ENCODE data around the gene ADIPOR2. TPM values are rescaled to one million over a fixed set of nuclear protein-coding genes. Genes with fewer than 3 reads are reported as not detected.

Gene ADIPOR2
- total and polyA plus RNA-seq, 10 of the 15 experiments (the other 5 are each of a cell fraction or from before 2014, with no cell fraction given) = 8.6 to 65.0 (median 38.0) TPM

GRCh38 chr12:1690578-1691122 lies at the start of gene ADIPOR2 (continued):
- no peak for TF ChIP-seq ATF2 (IDR thresholded peaks at IDR 0.05; ENCODE audit: low read length)
- TF ChIP-seq SIX5 (IDR thresholded peaks at IDR 0.05; ENCODE audit: low read depth, low read length, severe bottlenecking) = peak; percentile 74
- TF ChIP-seq HCFC1 (IDR thresholded peaks at IDR 0.05; ENCODE audit: low read length) = peak; percentile 87
- no peak for TF ChIP-seq CHD1 (IDR thresholded peaks at IDR 0.05; ENCODE audit: low read depth, low read length)
- no peak for TF ChIP-seq LARP7 (IDR thresholded peaks at IDR 0.05)
- no peak for TF ChIP-seq EED (IDR thresholded peaks at IDR 0.05; ENCODE audit: low read depth)
- TF ChIP-seq IRF4 (IDR thresholded peaks at IDR 0.05; ENCODE audit: low read depth, low read length) = no peak
- TF ChIP-seq EGR1 (IDR thresholded peaks at IDR 0.05; ENCODE audit: borderline replicate concordance in 1 of 2, low read depth in 2 of 2, low read length in 2 of 2) = peak; percentile 38 to 70; a peak in 2 of 3 replicates
- TF ChIP-seq NFYA (IDR thresholded peaks at IDR 0.05; ENCODE audit: borderline replicate concordance, low read depth, low read length) = no peak
- peak; percentile 97 for TF ChIP-seq CREB1 (IDR thresholded peaks at IDR 0.05; ENCODE audit: low read depth)
- no peak for TF ChIP-seq ZBTB11 (CRISPR knock-in tag; IDR thresholded peaks at IDR 0.05)
- TF ChIP-seq REST (IDR thresholded peaks at IDR 0.05; ENCODE audit: low read depth, low read length) = no peak
- TF ChIP-seq RUNX3 (IDR thresholded peaks at IDR 0.05; ENCODE audit: low read length) = peak; percentile 90
- TF ChIP-seq BACH1 (IDR thresholded peaks at IDR 0.05; ENCODE audit: borderline replicate concordance) = peak; percentile 95
- TF ChIP-seq MEF2A (IDR thresholded peaks at IDR 0.05; ENCODE audit: insufficient read depth, low read depth, low read length) = 0 out of 2 replicates have a peak, but pooled peaks have one; percentile 10
- TF ChIP-seq NR2C2 (IDR thresholded peaks at IDR 0.05; ENCODE audit: borderline replicate concordance, control insufficient read depth, insufficient read length, low read depth) = no peak
- TF ChIP-seq, protein P1, sequence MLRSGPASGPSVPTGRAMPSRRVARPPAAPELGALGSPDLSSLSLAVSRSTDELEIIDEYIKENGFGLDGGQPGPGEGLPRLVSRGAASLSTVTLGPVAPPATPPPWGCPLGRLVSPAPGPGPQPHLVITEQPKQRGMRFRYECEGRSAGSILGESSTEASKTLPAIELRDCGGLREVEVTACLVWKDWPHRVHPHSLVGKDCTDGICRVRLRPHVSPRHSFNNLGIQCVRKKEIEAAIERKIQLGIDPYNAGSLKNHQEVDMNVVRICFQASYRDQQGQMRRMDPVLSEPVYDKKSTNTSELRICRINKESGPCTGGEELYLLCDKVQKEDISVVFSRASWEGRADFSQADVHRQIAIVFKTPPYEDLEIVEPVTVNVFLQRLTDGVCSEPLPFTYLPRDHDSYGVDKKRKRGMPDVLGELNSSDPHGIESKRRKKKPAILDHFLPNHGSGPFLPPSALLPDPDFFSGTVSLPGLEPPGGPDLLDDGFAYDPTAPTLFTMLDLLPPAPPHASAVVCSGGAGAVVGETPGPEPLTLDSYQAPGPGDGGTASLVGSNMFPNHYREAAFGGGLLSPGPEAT (IDR thresholded peaks at IDR 0.05; ENCODE audit: low read depth) = peak; percentile 57; the same call in 1 of the 2 replicates
- no peak for TF ChIP-seq CEBPB (IDR thresholded peaks at IDR 0.05; ENCODE audit: borderline replicate concordance in 1 of 2, low read depth in 2 of 2, low read length in 2 of 2)
- no peak for TF ChIP-seq STAT3 (IDR thresholded peaks at IDR 0.05; ENCODE audit: low read depth, low read length)
- TF ChIP-seq RAD21 (IDR thresholded peaks at IDR 0.05; ENCODE audit: insufficient read depth, low read depth, low read length) = no peak
- no peak for TF ChIP-seq ZNF622 (IDR thresholded peaks at IDR 0.05)

All from GM12878 (cell line).